Type B pancreatic cell (in vitro differentiated cells): Measurements from ENCODE around the gene INO80C. TPM values are rescaled to one million over a fixed set of nuclear protein-coding genes. Genes with fewer than 3 reads are reported as not detected.

Experiments used
- DNase-seq: peaks from one replicate; pipeline ENCODE4 v3.0.0; 2021; ENCODE audit warnings: mixed read lengths; ENCODE audit not compliant: unreplicated experiment; ENCODE audit errors: extremely low spot score
- H3K27ac Mint-ChIP-seq: 2 replicates; pipeline ENCODE4 v1.8.0; 2021; ENCODE audit warnings: mild to moderate bottlenecking, mixed read lengths
- H3K27me3 Mint-ChIP-seq: 2 replicates; pipeline ENCODE4 v1.8.0; 2021; ENCODE audit warnings: mixed read lengths
- H3K36me3 Mint-ChIP-seq: 2 replicates; pipeline ENCODE4 v1.8.0; 2021; ENCODE audit warnings: mixed read lengths
- H3K4me1 Mint-ChIP-seq: one replicate; pipeline ENCODE4 v1.8.0; 2021; ENCODE audit warnings: mixed read lengths; ENCODE audit not compliant: unreplicated experiment
- H3K4me3 Mint-ChIP-seq: 2 replicates; pipeline ENCODE4 v1.8.0; 2021; ENCODE audit warnings: mild to moderate bottlenecking, mixed read lengths
- H3K9me3 Mint-ChIP-seq: 2 replicates; pipeline ENCODE4 v1.8.0; 2021; ENCODE audit warnings: mixed read lengths
- CTCF ChIP-seq: fragments of 200-600 bp; sonication (generic); conservative IDR thresholded peaks from 2 replicates; pipeline ENCODE4 v1.5.0; 2021; ENCODE audit warnings: antibody characterized with exemption, mild to moderate bottlenecking
- total RNA-seq: library from RNA; stranded (reverse); gene quantifications from 2 replicates; pipeline ENCODE4 v1.2.1, GENCODE V29; 2021; ENCODE audit warnings: low replicate concordance

The INO80C gene
- total RNA-seq, 1 donor from 2014 or later = 22.6 TPM

GRCh38 chr18:35511833-35512232 is 14.1 kb upstream of the INO80C start:
- Mint-ChIP-seq H3K4me3 (no peak overlapping the region), H3K4me1 (peaks cover 24% of the 10 kb centered on the region), H3K27ac (no peak overlapping the region), H3K27me3 (no peaks in the 10 kb centered on the region), H3K36me3 (no peaks in the 10 kb centered on the region), H3K9me3 (no peaks in the 10 kb centered on the region)
- TF ChIP-seq CTCF = no peak
- peak; percentile 2 for DNase-seq

- H3K4me1 Mint-ChIP-seq = peaks cover 24% of the 10 kb centered on the region
- no peaks in the 10 kb centered on the region for H3K9me3 Mint-ChIP-seq
- TF ChIP-seq CTCF = no peak
- H3K36me3 Mint-ChIP-seq = no peaks in the 10 kb centered on the region
- H3K27me3 Mint-ChIP-seq = no peaks in the 10 kb centered on the region
- DNase-seq = peak; percentile 18
- H3K27ac Mint-ChIP-seq = no peak overlapping the region
- no peak overlapping the region for H3K4me3 Mint-ChIP-seq
Measured at GRCh38 chr18:35511428-35511827, 13.7 kb upstream of the INO80C start.

GRCh38 chr18:35510076-35510651 is 12.4 kb upstream of the INO80C start:
- Mint-ChIP-seq H3K4me1 (peaks cover 14% of the 10 kb centered on the region), H3K9me3 (no peaks in the 10 kb centered on the region), H3K36me3 (no peaks in the 10 kb centered on the region), H3K27me3 (peaks cover 4% of the 10 kb centered on the region), H3K4me3 (no peak overlapping the region), H3K27ac (no peak overlapping the region)
- no peak for TF ChIP-seq CTCF
- DNase-seq = peak; percentile 16

- Mint-ChIP-seq H3K27ac (no peak overlapping the region), H3K36me3 (no peaks in the 10 kb centered on the region), H3K27me3 (peaks cover 4% of the 10 kb centered on the region), H3K4me1 (peaks cover 6% of the 10 kb centered on the region), H3K9me3 (no peaks in the 10 kb centered on the region), H3K4me3 (no peak overlapping the region)
- DNase-seq = peak; percentile 13
- no peak for TF ChIP-seq CTCF
Measured at GRCh38 chr18:35508746-35509338, 11.1 kb upstream of the INO80C start.

- Mint-ChIP-seq H3K4me1 (no peaks in the 10 kb centered on the region), H3K27me3 (peaks cover 7% of the 10 kb centered on the region), H3K9me3 (no peaks in the 10 kb centered on the region), H3K4me3 (no peak overlapping the region), H3K36me3 (no peaks in the 10 kb centered on the region), H3K27ac (no peak overlapping the region)
- DNase-seq = no peak
- TF ChIP-seq CTCF = no peak
Measured at GRCh38 chr18:35508030-35508429, 10.3 kb upstream of the INO80C start.
